ENCODE data around the gene USE1.

USE1 gene

DNA sequence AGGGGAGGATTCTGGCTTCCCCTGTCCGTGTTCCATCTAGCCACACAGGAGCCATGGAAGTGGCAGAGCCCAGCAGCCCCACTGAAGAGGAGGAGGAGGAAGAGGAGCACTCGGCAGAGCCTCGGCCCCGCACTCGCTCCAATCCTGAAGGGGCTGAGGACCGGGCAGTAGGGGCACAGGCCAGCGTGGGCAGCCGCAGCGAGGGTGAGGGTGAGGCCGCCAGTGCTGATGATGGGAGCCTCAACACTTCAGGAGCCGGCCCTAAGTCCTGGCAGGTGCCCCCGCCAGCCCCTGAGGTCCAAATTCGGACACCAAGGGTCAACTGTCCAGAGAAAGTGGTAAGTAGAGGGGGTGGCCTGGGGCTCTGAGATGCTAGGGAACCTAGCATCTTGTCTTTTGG lies 53.6 kb downstream of the USE1 start:
- Histone ChIP-seq H2AK5ac (ENCODE audit: low read length) (no peak overlapping the region), H3K56ac (ENCODE audit: low read length) (no peak overlapping the region), H3K36me3 (ENCODE audit: control insufficient read depth, insufficient read depth, low read length) (peaks cover 8% of the 10 kb centered on the region), H3K4me2 (ENCODE audit: low read length) (no peak overlapping the region), H3K4me3 (ENCODE audit: low read length) (no peak overlapping the region), H3K9ac (ENCODE audit: low read length) (no peak overlapping the region), H3K18ac (ENCODE audit: low read length) (no peak overlapping the region), H2BK120ac (ENCODE audit: low read depth, low read length) (no peak overlapping the region), H3K4me1 (ENCODE audit: control insufficient read depth, low read depth, low read length) (peaks cover 2% of the 10 kb centered on the region), H2BK5ac (ENCODE audit: low read length) (no peak overlapping the region), H3K4ac (ENCODE audit: low read depth, low read length) (no peak overlapping the region), H3K27me3 (ENCODE audit: insufficient read depth, low read length, poor library complexity) (no peaks in the 10 kb centered on the region), H3K79me1 (ENCODE audit: low read length) (no peaks in the 10 kb centered on the region), H3K79me2 (ENCODE audit: control insufficient read depth, insufficient read depth, low read length) (peaks cover 3% of the 10 kb centered on the region), H4K8ac (ENCODE audit: low read depth, low read length) (no peak overlapping the region), H2BK15ac (replicated peaks; ENCODE audit: low read depth) (no peak overlapping the region), H4K5ac (ENCODE audit: low read length) (no peak overlapping the region), H3K27ac (ENCODE audit: low read depth, low read length) (no peak overlapping the region), H3K23ac (ENCODE audit: low read length) (no peak overlapping the region)
- no CpG with 5 or more reads among the region's 13 CpGs for WGBS (ENCODE audit: extremely low coverage, insufficient coverage, low lambda C conversion rate)
- DNase-seq, result no peak
